Measurements from ENCODE around the gene TSPAN31. TPM values are rescaled to one million over a fixed set of nuclear protein-coding genes. Genes with fewer than 3 reads are reported as not detected.

The TSPAN31 gene
- total RNA-seq, 4 donors from 2014 or later: 47.0 to 75.8 (median 53.2) TPM

DNA sequence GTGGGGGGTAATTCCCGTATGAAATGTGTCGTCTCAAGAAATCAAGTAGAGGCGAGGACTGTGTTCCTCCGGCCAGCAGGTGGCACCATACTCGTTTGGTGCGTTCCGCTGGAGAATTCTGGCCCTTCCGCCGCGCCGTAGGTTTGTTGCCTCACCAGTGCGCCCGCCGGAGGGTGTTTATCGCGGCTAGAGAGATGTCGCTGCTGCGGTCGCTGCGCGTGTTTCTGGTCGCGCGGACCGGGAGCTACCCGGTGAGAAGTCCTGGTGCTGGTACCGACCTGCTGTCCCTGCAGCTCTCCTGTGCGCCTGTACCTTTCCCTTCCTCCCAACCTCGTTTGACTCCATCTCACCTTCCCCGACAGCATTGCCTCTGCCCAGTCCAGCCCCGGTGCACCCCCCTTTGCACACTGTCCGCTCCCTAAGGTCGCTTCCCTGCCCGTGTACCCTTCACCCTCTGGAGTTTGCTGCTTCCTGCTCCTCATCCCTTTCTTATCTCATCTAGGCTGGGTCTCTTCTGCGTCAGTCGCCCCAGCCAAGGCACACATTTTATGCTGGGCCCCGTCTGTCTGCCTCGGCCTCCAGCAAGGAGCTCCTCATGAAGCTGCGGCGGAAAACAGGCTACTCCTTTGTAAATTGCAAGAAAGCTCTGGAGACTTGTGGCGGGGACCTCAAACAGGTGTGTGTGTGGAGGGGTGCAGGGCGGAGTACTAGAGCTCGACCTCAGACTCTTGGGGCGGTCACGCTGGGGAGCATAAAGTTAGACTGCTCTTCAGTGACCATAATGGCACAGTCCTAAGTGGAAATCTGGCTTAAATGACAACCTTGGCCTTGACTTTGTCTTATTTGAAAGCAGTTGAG, 38.0 kb downstream of the TSPAN31 start, which contains the start of gene TSFM:
Gene TSFM, plus strand, starts transcription at position 180 of the 858 bp plus-strand sequence. Its CDS starts 15 bp downstream, at position 195.
- Histone ChIP-seq H3K4me1 (peaks cover 3 to 22% (median 6%) of the 10 kb centered on the region in 3 donors), H3K36me3 (peaks cover 0 to 61% of the 10 kb centered on the region in 2 donors), H3K9me3 (no peaks in the 10 kb centered on the region), H3K4me3 (peak within 1 kb of the TSS; percentile 69 to 95), H3K27ac (peak within 1 kb of the TSS; percentile 4 to 86 (median 80)), H3K27me3 (no peaks in the 10 kb centered on the region)
- 1% methylated on average over 28 to 36 of the region's 45 CpGs for WGBS, 2 donors (ENCODE audit: low coverage in 1 of 2)
- TF ChIP-seq POLR2AphosphoS5 (IDR thresholded peaks at IDR 0.05): peak; percentile 96
- peak; percentile 59 to 60 for TF ChIP-seq POLR2A (IDR thresholded peaks at IDR 0.05)
- TF ChIP-seq, protein P1, sequence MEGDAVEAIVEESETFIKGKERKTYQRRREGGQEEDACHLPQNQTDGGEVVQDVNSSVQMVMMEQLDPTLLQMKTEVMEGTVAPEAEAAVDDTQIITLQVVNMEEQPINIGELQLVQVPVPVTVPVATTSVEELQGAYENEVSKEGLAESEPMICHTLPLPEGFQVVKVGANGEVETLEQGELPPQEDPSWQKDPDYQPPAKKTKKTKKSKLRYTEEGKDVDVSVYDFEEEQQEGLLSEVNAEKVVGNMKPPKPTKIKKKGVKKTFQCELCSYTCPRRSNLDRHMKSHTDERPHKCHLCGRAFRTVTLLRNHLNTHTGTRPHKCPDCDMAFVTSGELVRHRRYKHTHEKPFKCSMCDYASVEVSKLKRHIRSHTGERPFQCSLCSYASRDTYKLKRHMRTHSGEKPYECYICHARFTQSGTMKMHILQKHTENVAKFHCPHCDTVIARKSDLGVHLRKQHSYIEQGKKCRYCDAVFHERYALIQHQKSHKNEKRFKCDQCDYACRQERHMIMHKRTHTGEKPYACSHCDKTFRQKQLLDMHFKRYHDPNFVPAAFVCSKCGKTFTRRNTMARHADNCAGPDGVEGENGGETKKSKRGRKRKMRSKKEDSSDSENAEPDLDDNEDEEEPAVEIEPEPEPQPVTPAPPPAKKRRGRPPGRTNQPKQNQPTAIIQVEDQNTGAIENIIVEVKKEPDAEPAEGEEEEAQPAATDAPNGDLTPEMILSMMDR (IDR thresholded peaks at IDR 0.05): peak; percentile 88 to 96 (median 91)
- TF ChIP-seq EP300 (IDR thresholded peaks at IDR 0.05): no peak
- peak; percentile 90 for ATAC-seq

DNA sequence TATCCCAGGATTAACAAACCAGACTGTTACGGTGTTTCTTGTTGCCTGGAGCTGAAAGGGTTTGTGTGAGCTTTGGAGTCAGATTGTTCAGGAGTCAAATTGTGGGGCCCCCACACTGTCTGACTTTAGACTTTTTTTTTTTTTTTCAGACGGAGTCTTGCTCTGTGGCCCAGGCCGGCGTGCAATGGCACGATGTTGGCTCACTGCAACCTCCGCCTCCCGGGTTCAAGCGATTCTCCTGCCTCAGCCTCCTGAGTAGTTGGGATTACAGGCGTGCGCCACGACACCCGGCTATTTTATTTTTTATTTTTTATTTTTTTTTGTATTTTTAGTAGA, 38.6 kb downstream of the TSPAN31 start:
- Histone ChIP-seq H3K27me3 (no peaks in the 10 kb centered on the region), H3K4me1 (peaks cover 3 to 22% (median 6%) of the 10 kb centered on the region in 3 donors), H3K27ac (peak overlapping the region in 2 of 4 donors; percentile 79 to 82), H3K36me3 (peaks cover 0 to 66% of the 10 kb centered on the region in 2 donors), H3K9me3 (no peaks in the 10 kb centered on the region), H3K4me3 (peak overlapping the region; percentile 69 to 95)
- WGBS, 2 donors (ENCODE audit: low coverage in 1 of 2): 80 to 100% methylated on average over 8 to 11 of the region's 12 CpGs
- TF ChIP-seq POLR2AphosphoS5 (IDR thresholded peaks at IDR 0.05) (no peak), POLR2A (IDR thresholded peaks at IDR 0.05) (no peak), EP300 (IDR thresholded peaks at IDR 0.05) (no peak)
- TF ChIP-seq, protein P1 (IDR thresholded peaks at IDR 0.05): no peak
- no peak for ATAC-seq

DNA sequence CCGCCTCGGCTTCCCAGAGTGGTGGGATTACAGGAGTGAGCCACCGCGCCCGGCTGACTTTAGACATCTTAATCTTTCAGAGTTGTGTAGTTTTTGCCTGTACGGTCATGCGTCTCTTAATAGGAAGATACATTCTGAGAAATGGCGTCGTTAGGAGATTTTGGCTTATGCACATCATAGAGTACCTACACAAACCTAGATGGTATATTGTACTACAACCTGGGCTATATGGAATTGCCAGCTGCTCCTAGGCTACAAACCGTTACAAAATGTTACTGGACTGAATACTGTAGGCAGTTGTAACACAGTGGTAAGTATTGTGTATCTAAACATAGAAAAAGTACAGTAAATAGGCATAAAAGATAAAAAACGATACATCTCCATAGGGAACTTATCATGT, 39.0 kb downstream of the TSPAN31 start:
- ATAC-seq: no peak
- 82 to 83% methylated on average over 5 to 6 of the region's 11 CpGs for WGBS, 2 donors (ENCODE audit: low coverage in 1 of 2)

DNA sequence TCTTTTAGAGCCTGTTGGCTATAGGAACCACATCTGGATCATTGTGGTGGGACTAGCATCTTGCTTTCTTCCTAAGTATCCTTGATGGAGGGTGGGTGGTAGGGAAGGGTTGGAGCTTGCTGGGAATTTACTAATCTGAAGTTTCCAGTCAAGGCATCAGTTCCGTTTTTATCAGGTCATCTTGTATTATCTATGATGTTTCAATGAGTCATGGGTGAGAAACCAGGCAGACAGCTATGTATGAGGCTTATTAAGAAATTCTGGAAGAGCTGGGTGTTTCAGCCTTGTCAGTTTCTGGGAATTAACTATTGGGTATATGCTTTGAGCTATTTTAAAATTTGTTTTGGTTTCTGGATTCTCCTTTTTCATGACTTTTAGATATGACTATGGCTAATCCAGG, 49.1 kb downstream of the TSPAN31 start:
- TF ChIP-seq EP300 (IDR thresholded peaks at IDR 0.05) (no peak), POLR2AphosphoS5 (IDR thresholded peaks at IDR 0.05) (no peak), POLR2A (IDR thresholded peaks at IDR 0.05) (no peak)
- TF ChIP-seq, protein P1 (IDR thresholded peaks at IDR 0.05): no peak
- ATAC-seq: no peak
- peaks cover 6 to 96% of the 10 kb centered on the region in 2 donors for H3K36me3 ChIP-seq
- H3K27ac ChIP-seq: no peak overlapping the region
- WGBS, 2 donors (ENCODE audit: low coverage in 1 of 2): 20 to 50% methylated on average over 1 of the region's 1 CpG
- no peak overlapping the region for H3K4me3 ChIP-seq
- H3K4me1 ChIP-seq: no peaks in the 10 kb centered on the region
- no peaks in the 10 kb centered on the region for H3K9me3 ChIP-seq
- H3K27me3 ChIP-seq: no peaks in the 10 kb centered on the region

More for the DNA sequence above, 39.0 kb downstream of the TSPAN31 start:
- peaks cover 3 to 22% (median 6%) of the 10 kb centered on the region in 3 donors for H3K4me1 ChIP-seq
- peak overlapping the region in 1 of 2 donors; percentile 95 for H3K4me3 ChIP-seq
- TF ChIP-seq POLR2AphosphoS5 (IDR thresholded peaks at IDR 0.05): no peak
- TF ChIP-seq EP300 (IDR thresholded peaks at IDR 0.05): no peak
- TF ChIP-seq, protein P1 (IDR thresholded peaks at IDR 0.05): no peak
- no peak for TF ChIP-seq POLR2A (IDR thresholded peaks at IDR 0.05)
- H3K27ac ChIP-seq: no peak overlapping the region
- peaks cover 0 to 66% of the 10 kb centered on the region in 2 donors for H3K36me3 ChIP-seq
- no peaks in the 10 kb centered on the region for H3K27me3 ChIP-seq
- H3K9me3 ChIP-seq: no peaks in the 10 kb centered on the region

All from gastroesophageal sphincter (tissue), 4 donors.